Amniotic stem cell (primary cell): ENCODE measurements around the gene SLC29A1.
A peak's percentile ranks its signal among the peaks of the same experiment; 100 is the strongest.

Experiments used
- DNase-seq: peaks from one replicate; lab custom pipeline; 2025; lab: John Stamatoyannopoulos, UW

The SLC29A1 gene

GRCh38 chr6:44255105-44255808 lies 31.9 kb downstream of the SLC29A1 start:
- no peak for DNase-seq

- DNase-seq, result no peak
Observed at GRCh38 chr6:44255871-44256774, 32.7 kb downstream of the SLC29A1 start.

GRCh38 chr6:44256775-44257024 lies 33.3 kb downstream of the SLC29A1 start:
- DNase-seq, result no peak

GRCh38 chr6:44257025-44257752 lies 33.8 kb downstream of the SLC29A1 start, which contains the start of gene SLC35B2:
TSS of gene SLC35B2 (minus strand) at chr6:44257528. CDS start at chr6:44257410, 118 bp downstream.
- DNase-seq, result peak; percentile 45

GRCh38 chr6:44257753-44258324 lies 34.4 kb downstream of the SLC29A1 start:
- DNase-seq, result no peak

GRCh38 chr6:44258325-44258863 lies 35.0 kb downstream of the SLC29A1 start:
- no peak for DNase-seq

GRCh38 chr6:44258921-44259320 lies 35.5 kb downstream of the SLC29A1 start:
- DNase-seq, result no peak

- no peak for DNase-seq
Observed at GRCh38 chr6:44260011-44260410, 36.6 kb downstream of the SLC29A1 start.

GRCh38 chr6:44260451-44261297 lies 37.3 kb downstream of the SLC29A1 start:
- no peak for DNase-seq

GRCh38 chr6:44261581-44261980 lies 38.2 kb downstream of the SLC29A1 start:
- DNase-seq, result no peak

- DNase-seq, result no peak
Observed at GRCh38 chr6:44262467-44263353, 39.3 kb downstream of the SLC29A1 start.

- no peak for DNase-seq
Observed at GRCh38 chr6:44263354-44264100, 40.1 kb downstream of the SLC29A1 start.

- no peak for DNase-seq
Observed at GRCh38 chr6:44264154-44265006, 41.0 kb downstream of the SLC29A1 start.

- DNase-seq, result peak; percentile 92
Observed at GRCh38 chr6:44265007-44265721, 41.8 kb downstream of the SLC29A1 start, which contains the start of gene NFKBIE. TSS of gene NFKBIE (minus strand) at chr6:44265551. CDS start at chr6:44265346, 205 bp downstream.

- DNase-seq, result no peak
Observed at GRCh38 chr6:44265722-44266233, 42.4 kb downstream of the SLC29A1 start.

- no peak for DNase-seq
Observed at GRCh38 chr6:44266347-44266746, 43.0 kb downstream of the SLC29A1 start.

GRCh38 chr6:44267252-44267651 lies 43.9 kb downstream of the SLC29A1 start:
- no peak for DNase-seq
